C4-2B (cell line): ENCODE results near the gene TMTC2.
A peak's percentile ranks its signal among the peaks of the same experiment; 100 is the strongest.

Experiments
- H3K27ac ChIP-seq: fragments of 450-650 bp; 2 replicates; pipeline ENCODE4 v1.5.1; 2017
- CTCF ChIP-seq: fragments of 450-650 bp; conservative IDR thresholded peaks from 2 replicates; pipeline ENCODE4 v1.5.1; 2017; ENCODE audit warnings: mild to moderate bottlenecking
- ZFX ChIP-seq: fragments of 450-650 bp; IDR thresholded peaks from 2 replicates; pipeline ENCODE4 v1.6.1; 2017

Gene TMTC2

GRCh38 chr12:82774666-82775065 is 88.0 kb downstream of the TMTC2 start:
- TF ChIP-seq CTCF, result no peak

GRCh38 chr12:82780517-82780916 is 93.8 kb downstream of the TMTC2 start:
- H3K27ac ChIP-seq, result no peak overlapping the region
- TF ChIP-seq CTCF, result no peak
- TF ChIP-seq ZFX, result no peak

More at GRCh38 chr12:82774666-82775065, 88.0 kb downstream of the TMTC2 start:
- H3K27ac ChIP-seq, result no peak overlapping the region

GRCh38 chr12:82781309-82781997 is 94.7 kb downstream of the TMTC2 start:
- H3K27ac ChIP-seq, result no peak overlapping the region
- TF ChIP-seq ZFX, result no peak
- no peak for TF ChIP-seq CTCF

- H3K27ac ChIP-seq, result no peak overlapping the region
These were observed 96.7 kb downstream of the TMTC2 start for GRCh38 chr12:82783435-82783834.

GRCh38 chr12:82787016-82787415 is 100.3 kb downstream of the TMTC2 start:
- no peak for TF ChIP-seq CTCF
- TF ChIP-seq ZFX, result no peak

More at GRCh38 chr12:82783435-82783834, 96.7 kb downstream of the TMTC2 start:
- TF ChIP-seq CTCF (no peak), ZFX (no peak)

GRCh38 chr12:82788594-82788993 is 101.9 kb downstream of the TMTC2 start:
- no peak overlapping the region; the same call in 1 of the 2 replicates for H3K27ac ChIP-seq
- TF ChIP-seq ZFX, result no peak
- TF ChIP-seq CTCF, result no peak

More at GRCh38 chr12:82787016-82787415, 100.3 kb downstream of the TMTC2 start:
- no peak overlapping the region for H3K27ac ChIP-seq

- peak overlapping the region; percentile 26; the same call in 1 of the 2 replicates for H3K27ac ChIP-seq
- TF ChIP-seq ZFX (no peak), CTCF (no peak)
These were observed 103.0 kb downstream of the TMTC2 start for GRCh38 chr12:82789674-82790073.
